ENCODE measurements around the gene ZIM2.

DNA sequence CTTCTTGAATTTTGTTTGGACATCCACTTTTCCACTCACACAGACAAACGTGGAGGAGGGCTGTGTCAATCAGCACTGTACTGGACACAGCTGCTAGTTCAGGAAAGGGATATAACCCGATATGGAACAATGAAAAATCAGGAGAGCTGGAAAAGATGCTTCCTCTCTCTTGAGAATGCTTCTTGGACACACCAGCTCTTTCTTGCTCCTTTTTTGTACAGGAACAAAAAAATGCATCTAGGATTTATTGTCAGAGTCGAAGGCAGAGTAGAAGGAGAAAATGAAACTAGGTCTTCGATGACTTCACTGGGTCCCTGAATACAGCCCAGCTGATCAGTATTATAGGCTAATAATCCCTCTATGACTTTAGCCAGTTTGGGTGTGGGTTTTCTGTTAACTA is 62.2 kb downstream of the ZIM2 start:
- TF ChIP-seq, protein P1, sequence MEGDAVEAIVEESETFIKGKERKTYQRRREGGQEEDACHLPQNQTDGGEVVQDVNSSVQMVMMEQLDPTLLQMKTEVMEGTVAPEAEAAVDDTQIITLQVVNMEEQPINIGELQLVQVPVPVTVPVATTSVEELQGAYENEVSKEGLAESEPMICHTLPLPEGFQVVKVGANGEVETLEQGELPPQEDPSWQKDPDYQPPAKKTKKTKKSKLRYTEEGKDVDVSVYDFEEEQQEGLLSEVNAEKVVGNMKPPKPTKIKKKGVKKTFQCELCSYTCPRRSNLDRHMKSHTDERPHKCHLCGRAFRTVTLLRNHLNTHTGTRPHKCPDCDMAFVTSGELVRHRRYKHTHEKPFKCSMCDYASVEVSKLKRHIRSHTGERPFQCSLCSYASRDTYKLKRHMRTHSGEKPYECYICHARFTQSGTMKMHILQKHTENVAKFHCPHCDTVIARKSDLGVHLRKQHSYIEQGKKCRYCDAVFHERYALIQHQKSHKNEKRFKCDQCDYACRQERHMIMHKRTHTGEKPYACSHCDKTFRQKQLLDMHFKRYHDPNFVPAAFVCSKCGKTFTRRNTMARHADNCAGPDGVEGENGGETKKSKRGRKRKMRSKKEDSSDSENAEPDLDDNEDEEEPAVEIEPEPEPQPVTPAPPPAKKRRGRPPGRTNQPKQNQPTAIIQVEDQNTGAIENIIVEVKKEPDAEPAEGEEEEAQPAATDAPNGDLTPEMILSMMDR (IDR thresholded peaks at IDR 0.05): no peak
- no peak for TF ChIP-seq POLR2A (IDR thresholded peaks at IDR 0.05)
